Type B pancreatic cell (in vitro differentiated cells): ENCODE results near the gene HSP90AA1. TPM values are rescaled to one million over a fixed set of nuclear protein-coding genes. Genes with fewer than 3 reads are reported as not detected.

ENCODE experiments used
- DNase-seq: peaks from one replicate; pipeline ENCODE4 v3.0.0; 2021; ENCODE audit warnings: mixed read lengths; ENCODE audit not compliant: unreplicated experiment; ENCODE audit errors: extremely low spot score
- H3K27ac Mint-ChIP-seq: 2 replicates; pipeline ENCODE4 v1.8.0; 2021; ENCODE audit warnings: mild to moderate bottlenecking, mixed read lengths
- H3K27me3 Mint-ChIP-seq: 2 replicates; pipeline ENCODE4 v1.8.0; 2021; ENCODE audit warnings: mixed read lengths
- H3K36me3 Mint-ChIP-seq: 2 replicates; pipeline ENCODE4 v1.8.0; 2021; ENCODE audit warnings: mixed read lengths
- H3K4me1 Mint-ChIP-seq: one replicate; pipeline ENCODE4 v1.8.0; 2021; ENCODE audit warnings: mixed read lengths; ENCODE audit not compliant: unreplicated experiment
- H3K4me3 Mint-ChIP-seq: 2 replicates; pipeline ENCODE4 v1.8.0; 2021; ENCODE audit warnings: mild to moderate bottlenecking, mixed read lengths
- H3K9me3 Mint-ChIP-seq: 2 replicates; pipeline ENCODE4 v1.8.0; 2021; ENCODE audit warnings: mixed read lengths
- CTCF ChIP-seq: fragments of 200-600 bp; sonication (generic); conservative IDR thresholded peaks from 2 replicates; pipeline ENCODE4 v1.5.0; 2021; ENCODE audit warnings: antibody characterized with exemption, mild to moderate bottlenecking
- total RNA-seq: library from RNA; stranded (reverse); gene quantifications from 2 replicates; pipeline ENCODE4 v1.2.1, GENCODE V29; 2021; ENCODE audit warnings: low replicate concordance

The HSP90AA1 gene
- total RNA-seq, 1 donor from 2014 or later, result 585 TPM

DNA sequence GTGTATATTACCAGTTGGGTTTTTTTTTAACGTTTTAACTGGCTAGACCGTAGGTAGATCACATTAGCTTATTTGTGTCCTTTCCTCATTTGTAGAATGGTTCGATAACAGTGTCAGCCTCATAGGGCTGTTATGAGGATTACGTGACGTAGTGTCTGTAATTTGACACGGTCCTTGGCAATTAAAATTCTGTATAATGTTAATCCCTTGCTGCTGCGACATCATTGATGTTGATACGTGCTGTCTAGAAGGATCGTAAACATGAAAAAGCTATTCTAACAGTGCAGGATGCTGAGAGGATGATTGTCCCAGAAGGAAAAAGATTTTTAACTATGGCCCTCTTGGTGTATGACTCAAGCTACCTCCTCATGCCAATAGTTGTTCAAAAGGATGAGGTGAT, 50.9 kb downstream of the HSP90AA1 start:
- Mint-ChIP-seq H3K9me3 (no peaks in the 10 kb centered on the region), H3K4me1 (no peaks in the 10 kb centered on the region), H3K4me3 (no peak overlapping the region), H3K36me3 (peaks cover 19% of the 10 kb centered on the region), H3K27ac (no peak overlapping the region), H3K27me3 (no peaks in the 10 kb centered on the region)
- DNase-seq, result no peak
- no peak for TF ChIP-seq CTCF

- Mint-ChIP-seq H3K4me3 (no peak overlapping the region), H3K4me1 (peaks cover 4% of the 10 kb centered on the region), H3K27ac (no peak overlapping the region), H3K27me3 (no peaks in the 10 kb centered on the region), H3K9me3 (no peaks in the 10 kb centered on the region), H3K36me3 (peaks cover 27% of the 10 kb centered on the region)
- no peak for DNase-seq
- no peak for TF ChIP-seq CTCF
Observed at GRCh38 chr14:102034301-102034700, 52.5 kb downstream of the HSP90AA1 start.

GRCh38 chr14:102033241-102033640, 53.6 kb downstream of the HSP90AA1 start:
- DNase-seq, result no peak
- no peak overlapping the region for H3K27ac Mint-ChIP-seq
- peaks cover 36% of the 10 kb centered on the region for H3K36me3 Mint-ChIP-seq
- H3K27me3 Mint-ChIP-seq, result no peaks in the 10 kb centered on the region
- H3K9me3 Mint-ChIP-seq, result no peaks in the 10 kb centered on the region
- no peak for TF ChIP-seq CTCF
- no peak overlapping the region for H3K4me3 Mint-ChIP-seq
- H3K4me1 Mint-ChIP-seq, result peaks cover 4% of the 10 kb centered on the region

Other genes with a start within 250 kb of the HSP90AA1 start
- gene DYNC1H1, start 122.5 kb downstream of the HSP90AA1 start, total RNA-seq, result 413 and 489 TPM in 2 replicates
- gene WDR20, start 52.9 kb upstream of the HSP90AA1 start, total RNA-seq, result 33.4 and 49.7 TPM in 2 replicates
- gene MOK, start 218.1 kb upstream of the HSP90AA1 start, total RNA-seq, result 17.7 and 26.3 TPM in 2 replicates
- gene ZNF839, start 232.7 kb upstream of the HSP90AA1 start, total RNA-seq, result 10.8 and 16.4 TPM in 2 replicates